Lung microvascular endothelial cell (primary cell): ENCODE measurements around the gene TNFSF15. TPM values are rescaled to one million over a fixed set of nuclear protein-coding genes. Genes with fewer than 3 reads are reported as not detected.

Source experiments
- DNase-seq, 2 donors: peaks; one replicate each; pipeline versions ENCODE4 v3.0.0 to v3.0.0-alpha.2; 2010; ENCODE audit warnings: low read depth in 2 of 2
- total RNA-seq: library from RNA; depleted of rRNA; stranded (reverse); fragments of >200 nt; gene quantifications from 2 replicates; pipeline ENCODE4 v1.2.1, GENCODE V29; 2014

Gene TNFSF15
- total RNA-seq, 1 donor from 2014 or later, result 2.6 TPM

DNA sequence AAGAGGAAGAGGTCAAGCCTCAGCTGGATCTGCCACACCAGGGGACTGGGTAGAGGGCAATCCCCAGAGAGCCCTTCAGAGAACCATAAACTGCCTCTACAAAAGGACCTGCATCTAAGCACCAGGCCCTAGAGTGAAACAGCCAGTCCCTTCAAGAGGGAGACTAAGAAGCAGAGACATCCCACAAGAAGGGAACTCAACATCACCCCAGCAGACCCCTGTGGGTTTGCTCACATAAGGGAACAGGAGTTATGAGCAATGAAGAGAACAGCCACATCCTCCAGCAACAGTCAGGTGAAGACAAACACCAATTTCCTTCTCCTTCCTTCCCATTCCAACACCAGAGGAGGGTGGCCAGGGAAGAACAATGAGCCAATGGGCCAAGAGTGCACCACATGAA, 48.9 kb downstream of the TNFSF15 start:
- DNase-seq, result no peak

GRCh38 chr9:114754581-114754980, 51.3 kb downstream of the TNFSF15 start:
- no peak for DNase-seq

DNA sequence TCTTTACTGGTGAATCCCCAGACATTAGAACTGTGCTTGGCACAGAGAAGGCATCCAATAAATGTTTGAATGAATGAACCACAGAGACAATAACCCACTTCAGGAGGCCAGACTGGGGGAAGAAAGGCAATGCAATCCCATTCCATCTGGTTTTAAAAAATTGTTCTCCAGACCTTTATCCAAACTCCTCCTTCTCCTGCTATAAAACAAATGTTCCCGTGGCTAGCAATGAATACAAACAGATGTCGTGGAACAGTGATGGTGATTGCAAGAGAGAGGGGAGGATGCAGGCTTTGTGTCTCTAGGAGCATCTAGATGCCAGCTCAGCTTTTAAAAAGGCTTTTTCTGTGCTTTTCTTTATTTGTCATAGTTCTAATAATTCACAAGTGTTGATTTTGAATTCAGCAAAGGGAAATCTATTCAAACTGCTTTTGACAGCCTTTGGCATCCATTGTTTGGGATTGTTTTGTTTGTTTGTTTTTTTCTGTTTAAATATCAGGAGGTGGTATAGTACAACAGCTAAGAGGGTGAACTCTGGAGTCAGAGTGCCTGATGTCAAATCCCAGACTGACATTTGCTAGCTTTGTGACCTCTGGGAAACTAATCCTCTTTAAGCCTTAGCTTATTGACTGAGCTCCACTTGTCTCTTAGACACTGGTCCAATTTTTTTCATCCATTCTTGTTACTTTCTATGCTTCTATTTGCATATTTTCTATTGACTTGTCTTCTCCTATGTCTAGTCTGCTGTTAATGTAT, 59.1 kb downstream of the TNFSF15 start:
- DNase-seq, result no peak

DNA sequence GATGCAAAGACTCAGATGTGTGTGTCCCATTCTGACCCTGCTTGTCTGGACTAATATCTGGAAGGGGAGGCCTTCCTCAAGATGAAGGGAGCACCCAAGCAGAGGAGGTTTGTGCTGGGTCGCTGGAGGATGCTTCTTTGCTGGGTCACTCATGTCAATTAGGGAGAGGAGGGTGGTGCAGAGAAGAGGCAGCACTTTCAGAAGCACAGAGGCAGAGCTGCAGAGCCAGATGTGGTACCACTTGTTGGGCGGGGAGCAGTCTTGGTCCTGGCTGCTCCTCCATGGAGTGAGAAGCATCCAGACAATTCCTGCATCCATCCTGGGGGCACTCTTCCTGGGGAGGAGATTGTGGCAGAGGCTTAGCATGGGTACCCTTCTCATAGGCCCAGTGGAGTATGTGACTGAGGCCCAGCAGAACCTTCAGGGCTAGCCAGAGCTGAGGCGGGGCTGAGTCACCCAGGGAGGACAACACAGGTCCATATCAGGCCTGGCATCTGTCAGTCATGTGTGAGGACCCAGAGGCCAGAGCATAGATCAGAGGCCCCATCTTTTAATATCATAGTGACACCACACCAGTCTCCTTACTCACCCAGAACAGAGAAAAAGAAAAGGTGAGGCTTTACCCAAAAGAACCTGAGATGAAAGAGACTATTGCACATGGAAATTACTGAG, 59.8 kb downstream of the TNFSF15 start:
- peak in 1 of 2 donors; percentile 5 for DNase-seq

DNA sequence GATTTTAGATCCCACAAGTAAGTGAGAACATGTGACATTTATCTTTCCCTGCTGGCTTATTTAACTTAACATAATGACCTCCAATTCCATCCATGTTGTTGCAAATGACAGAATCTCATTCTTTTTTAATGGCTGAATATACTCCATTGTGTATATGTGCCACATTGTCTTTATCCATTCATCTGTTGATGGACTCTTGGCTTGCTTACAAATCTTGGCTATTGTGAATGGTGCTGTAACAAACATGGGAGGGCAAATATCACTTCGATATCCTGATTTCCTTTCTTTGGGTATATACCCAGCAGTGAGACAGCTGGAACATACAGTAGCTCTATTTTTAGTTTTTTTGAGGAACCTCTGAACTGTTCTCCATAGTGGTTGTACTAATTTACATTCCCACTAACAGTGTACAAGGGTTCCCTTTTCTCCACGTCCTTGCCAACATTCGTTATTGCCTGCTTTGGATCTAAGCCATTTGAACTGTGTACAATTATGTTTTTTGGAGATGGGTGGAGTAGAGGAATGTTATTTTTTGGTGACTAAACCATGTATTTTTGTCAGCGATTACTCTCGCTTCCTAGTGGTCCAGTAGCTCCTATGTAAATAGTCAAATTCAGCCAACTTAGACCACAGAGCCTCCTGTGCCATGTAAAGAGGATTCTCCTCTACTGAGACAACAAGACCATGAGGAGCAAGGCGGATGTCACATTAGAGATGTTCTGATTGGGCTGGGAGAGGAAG, 60.6 kb downstream of the TNFSF15 start:
- peak; percentile 8 to 89 for DNase-seq

DNA sequence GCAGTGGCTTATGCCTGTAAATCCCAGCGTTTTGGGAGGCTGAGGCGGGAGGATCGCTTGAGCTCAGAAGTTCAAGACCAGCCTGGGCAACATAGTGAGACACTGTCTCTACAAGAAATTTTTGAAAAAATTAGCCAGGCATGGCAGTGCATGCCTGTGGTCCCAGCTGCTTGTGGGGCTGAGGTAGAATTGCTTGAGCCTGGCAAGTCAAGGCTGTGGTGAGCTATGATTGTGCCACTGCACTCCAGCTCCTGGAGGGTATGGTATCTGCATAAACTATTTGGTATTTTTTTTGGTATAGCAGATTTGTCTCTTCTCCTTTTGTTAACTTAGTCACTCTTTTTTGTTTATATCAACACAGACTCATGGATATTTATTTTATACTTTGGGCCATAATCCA, 62.4 kb downstream of the TNFSF15 start:
- no peak for DNase-seq

DNA sequence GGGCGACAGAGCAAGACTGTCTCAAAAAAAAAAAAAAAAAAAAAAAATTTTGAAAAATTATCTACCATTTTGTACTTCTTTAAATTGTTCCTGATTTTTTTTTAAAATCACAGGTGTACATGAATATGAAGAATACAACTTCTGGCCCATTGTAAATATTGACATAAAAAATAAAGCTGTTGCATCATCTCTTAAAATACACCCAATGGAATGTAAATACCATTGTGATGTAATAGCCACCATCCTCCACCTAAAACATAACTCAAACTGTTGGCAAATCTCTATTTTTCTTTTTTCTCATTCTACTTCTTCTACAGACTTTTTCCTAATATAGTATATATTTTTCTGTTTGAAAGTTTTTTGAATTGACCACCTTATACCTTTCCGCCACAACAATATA, 62.9 kb downstream of the TNFSF15 start:
- no peak for DNase-seq

- DNase-seq, result peak in 1 of 2 donors; percentile 13
Measured at GRCh38 chr9:114741521-114741920, 64.3 kb downstream of the TNFSF15 start.

- peak; percentile 89 to 95 for DNase-seq
Measured at GRCh38 chr9:114738581-114739316, 67.1 kb downstream of the TNFSF15 start.

DNA sequence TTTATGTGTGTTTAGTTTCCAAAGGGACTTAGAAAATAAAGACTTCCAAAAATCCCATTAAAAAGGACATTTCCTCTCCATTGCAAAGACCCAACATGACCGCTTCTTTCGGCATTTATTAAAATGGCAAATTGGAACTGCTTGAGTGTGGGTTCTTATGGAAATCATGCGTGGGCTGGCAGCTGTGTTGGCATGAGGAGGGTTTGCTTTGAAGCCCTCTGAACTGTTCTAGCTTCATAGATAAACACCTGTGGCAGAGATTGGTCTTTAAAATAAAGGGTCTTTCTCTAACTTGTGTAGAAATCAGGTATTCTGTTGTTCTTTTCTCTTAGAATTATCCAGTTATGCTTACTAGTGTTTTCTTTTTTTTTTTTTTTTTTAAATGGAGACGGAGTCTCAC, 68.0 kb downstream of the TNFSF15 start:
- no peak for DNase-seq

DNA sequence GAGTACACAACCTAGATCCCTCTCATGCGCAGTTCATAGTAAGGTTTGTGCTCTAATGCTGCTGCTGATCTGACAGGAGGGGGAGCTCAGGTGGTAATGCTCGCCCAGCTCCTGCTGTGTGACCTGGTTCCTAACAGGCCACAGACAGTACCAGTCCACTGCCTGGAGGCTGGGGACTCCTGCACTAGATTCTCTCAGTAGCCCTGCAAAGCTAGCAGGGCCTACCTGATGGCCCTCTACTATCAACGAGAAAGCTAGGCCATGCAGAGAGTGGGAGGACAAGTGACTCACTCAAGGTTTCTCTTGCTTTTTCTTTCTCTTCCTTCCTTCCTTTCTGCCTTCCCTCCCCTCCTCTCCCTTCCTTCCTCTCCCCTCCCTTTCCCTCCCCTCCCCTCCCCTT, 68.7 kb downstream of the TNFSF15 start:
- DNase-seq, result no peak

DNA sequence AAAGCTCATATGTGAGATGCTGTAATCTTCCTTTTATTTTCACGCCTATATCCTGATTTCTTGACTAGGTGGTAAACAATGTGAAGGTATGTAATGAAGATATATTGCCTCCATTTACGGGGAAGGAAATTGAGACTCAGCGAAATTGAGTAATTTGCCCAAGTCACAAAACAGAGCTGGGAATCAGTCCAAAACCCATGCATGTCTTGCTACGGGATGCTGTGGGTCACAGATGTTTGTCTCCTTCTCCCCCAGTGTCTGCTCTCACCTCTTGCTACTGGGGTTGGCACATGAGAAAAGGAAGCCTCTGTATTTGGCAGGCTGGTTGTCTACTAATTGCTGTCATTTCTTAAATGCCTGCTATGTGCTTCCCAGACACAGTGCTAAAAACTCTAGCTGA, 70.1 kb downstream of the TNFSF15 start:
- DNase-seq, result peak; percentile 16 to 87

- peak; percentile 19 to 41 for DNase-seq
Measured at GRCh38 chr9:114735139-114735538, 70.7 kb downstream of the TNFSF15 start.

Other genes starting within 250 kb of the TNFSF15 start
- gene ATP6V1G1, start 218.3 kb downstream of the TNFSF15 start, total RNA-seq, result 85.9 and 119 TPM in 2 replicates
- gene TMEM268, start 194.7 kb downstream of the TNFSF15 start, total RNA-seq, result 3.5 and 4.8 TPM in 2 replicates
- gene TEX53, start 148.2 kb downstream of the TNFSF15 start, total RNA-seq, result not detected in 2 replicates
- not detected in 2 replicates for gene TEX48, start 123.8 kb downstream of the TNFSF15 start, total RNA-seq
- not detected in 2 replicates for gene TNFSF8, start 124.6 kb upstream of the TNFSF15 start, total RNA-seq